Measurements from ENCODE around the gene APOA5. TPM values are rescaled to one million over a fixed set of nuclear protein-coding genes. Genes with fewer than 3 reads are reported as not detected.

The APOA5 gene
- total RNA-seq, 1 experiment from 2014 or later: not detected

DNA sequence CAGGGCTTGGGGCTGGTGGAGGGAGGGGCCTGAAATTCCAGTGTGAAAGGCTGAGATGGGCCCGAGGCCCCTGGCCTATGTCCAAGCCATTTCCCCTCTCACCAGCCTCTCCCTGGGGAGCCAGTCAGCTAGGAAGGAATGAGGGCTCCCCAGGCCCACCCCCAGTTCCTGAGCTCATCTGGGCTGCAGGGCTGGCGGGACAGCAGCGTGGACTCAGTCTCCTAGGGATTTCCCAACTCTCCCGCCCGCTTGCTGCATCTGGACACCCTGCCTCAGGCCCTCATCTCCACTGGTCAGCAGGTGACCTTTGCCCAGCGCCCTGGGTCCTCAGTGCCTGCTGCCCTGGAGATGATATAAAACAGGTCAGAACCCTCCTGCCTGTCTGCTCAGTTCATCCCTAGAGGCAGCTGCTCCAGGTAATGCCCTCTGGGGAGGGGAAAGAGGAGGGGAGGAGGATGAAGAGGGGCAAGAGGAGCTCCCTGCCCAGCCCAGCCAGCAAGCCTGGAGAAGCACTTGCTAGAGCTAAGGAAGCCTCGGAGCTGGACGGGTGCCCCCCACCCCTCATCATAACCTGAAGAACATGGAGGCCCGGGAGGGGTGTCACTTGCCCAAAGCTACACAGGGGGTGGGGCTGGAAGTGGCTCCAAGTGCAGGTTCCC is 38.0 kb upstream of the APOA5 start, which contains the start of gene APOC3:
Gene APOC3, plus strand, starts transcription at position 383 of the 659 bp plus-strand sequence. CDS start 676 bp downstream, outside the sequence.
- no peak for DNase-seq (ENCODE audit: low read depth)
- in situ Hi-C loops (cut with HindIII; ENCODE audit: low pct_unique_long_range_greater_than_20kb, low sequenced_read_pairs): no loop called here

DNA sequence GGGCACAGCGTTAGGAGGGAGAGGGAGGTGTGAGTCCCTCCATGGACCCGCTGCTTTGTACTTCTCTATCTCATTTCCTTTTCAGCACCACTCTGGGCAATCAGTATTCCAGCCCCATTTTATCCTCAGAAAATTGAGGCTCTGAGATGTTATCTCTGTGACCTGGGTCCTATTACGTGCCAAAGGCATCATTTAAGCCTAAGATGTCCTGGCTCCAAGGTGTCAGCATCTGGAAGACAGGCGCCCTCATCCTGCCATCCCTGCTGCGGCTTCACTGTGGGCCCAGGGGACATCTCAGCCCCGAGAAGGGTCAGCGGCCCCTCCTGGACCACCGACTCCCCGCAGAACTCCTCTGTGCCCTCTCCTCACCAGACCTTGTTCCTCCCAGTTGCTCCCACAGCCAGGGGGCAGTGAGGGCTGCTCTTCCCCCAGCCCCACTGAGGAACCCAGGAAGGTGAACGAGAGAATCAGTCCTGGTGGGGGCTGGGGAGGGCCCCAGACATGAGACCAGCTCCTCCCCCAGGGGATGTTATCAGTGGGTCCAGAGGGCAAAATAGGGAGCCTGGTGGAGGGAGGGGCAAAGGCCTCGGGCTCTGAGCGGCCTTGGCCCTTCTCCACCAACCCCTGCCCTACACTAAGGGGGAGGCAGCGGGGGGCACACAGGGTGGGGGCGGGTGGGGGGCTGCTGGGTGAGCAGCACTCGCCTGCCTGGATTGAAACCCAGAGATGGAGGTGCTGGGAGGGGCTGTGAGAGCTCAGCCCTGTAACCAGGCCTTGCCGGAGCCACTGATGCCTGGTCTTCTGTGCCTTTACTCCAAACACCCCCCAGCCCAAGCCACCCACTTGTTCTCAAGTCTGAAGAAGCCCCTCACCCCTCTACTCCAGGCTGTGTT is 37.2 kb upstream of the APOA5 start:
- in situ Hi-C loops (cut with HindIII; ENCODE audit: low pct_unique_long_range_greater_than_20kb, low sequenced_read_pairs): no loop called here
- no peak for DNase-seq (ENCODE audit: low read depth)

DNA sequence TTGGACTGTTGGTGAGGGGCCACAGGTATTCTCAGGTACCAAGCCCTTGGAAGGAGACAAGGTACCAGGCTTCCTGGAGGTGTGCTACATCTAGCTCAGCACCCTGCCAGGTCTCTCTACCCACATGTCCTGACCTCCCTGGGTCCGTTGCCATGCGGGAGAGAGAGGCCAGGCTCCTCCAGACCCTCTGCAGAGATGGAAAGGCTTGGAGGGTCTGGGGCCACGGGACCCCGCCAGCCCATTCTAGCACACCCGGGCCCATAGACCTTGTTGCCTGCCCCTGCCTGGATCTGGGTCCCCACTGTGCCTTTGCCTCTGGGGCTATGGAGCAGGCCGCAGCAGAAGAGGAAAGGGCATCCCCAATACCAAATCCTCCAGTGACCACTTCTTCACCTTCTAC is 35.8 kb upstream of the APOA5 start:
- DNase-seq (ENCODE audit: low read depth): no peak
- in situ Hi-C loops (cut with HindIII; ENCODE audit: low pct_unique_long_range_greater_than_20kb, low sequenced_read_pairs): no loop called here

DNA sequence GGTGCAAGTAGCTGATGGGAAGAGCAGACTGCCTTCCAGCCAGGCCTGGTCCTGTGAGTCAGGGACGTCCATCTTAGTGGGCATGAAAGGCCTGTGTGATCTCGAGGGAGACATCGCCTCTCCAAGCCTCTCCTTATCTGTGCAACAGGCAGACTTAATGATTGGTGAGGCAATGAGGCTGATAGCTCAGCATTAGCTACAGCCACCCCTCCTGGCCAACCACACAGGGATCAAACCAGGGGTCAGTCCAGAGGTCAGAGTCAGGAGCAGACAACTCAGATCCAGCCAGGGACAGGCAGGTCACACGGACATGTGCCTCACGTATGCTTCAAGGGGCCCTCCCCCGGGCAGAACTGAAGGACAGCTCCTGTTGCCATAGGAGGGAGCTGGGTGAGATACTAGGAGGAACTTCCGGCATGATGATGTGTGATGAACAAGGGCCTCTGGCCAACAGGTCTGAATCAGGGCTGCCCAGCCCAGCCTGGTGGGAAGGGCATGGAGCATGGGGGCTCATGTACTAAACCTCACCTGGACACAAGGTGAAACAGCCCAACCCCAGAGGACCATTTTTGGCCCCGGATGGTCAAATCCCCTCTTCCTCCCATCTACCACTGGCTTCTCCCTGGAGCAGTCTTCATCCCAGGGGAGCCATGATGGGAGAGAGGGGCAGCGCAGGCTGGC is 35.2 kb upstream of the APOA5 start:
- DNase-seq (ENCODE audit: low read depth): no peak
- in situ Hi-C loops (cut with HindIII; ENCODE audit: low pct_unique_long_range_greater_than_20kb, low sequenced_read_pairs): no loop called here

DNA sequence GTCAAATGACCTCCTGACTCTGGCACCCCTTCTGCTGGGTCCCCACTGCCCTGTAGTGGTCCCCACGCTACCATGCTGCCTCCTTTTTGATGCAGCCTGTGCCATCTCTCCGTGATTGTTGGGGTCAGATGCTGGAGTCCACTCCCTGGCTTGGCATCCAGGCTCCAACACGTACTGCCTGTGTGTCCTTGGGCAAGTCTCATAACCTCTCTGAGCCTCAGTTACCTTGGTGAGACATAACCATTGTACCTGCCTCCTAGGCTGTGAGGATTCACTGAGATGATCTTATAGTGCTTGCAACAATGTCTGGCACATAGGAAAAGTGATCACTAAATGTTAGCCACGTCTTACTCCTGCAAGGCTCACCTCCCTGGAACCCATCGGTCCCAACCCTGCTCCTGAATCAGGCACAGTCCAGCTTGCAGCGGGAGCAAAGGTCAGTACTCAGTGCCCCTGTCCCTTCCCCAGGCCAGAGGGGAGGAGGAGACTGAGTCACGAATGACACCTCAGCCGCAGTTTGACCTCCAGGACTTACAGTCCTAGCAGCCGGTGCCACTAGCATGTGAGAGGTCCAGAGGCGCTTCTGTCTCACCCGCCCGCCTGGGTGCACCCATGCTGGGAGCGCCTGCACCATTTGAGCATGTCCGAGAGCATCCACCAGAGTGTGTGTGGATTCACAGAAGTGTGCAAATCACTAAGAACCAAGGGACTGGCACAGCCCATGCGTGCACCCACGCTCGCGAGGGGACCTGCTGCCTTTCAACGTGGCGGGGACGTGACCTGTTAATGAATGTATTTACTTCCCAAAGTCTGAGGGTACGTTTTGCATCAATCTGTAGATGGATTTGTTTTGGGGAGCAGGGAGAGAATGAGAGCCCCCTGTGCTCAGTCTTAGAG is 34.4 kb upstream of the APOA5 start:
- no peak for DNase-seq (ENCODE audit: low read depth)
- in situ Hi-C loops (cut with HindIII; ENCODE audit: low pct_unique_long_range_greater_than_20kb, low sequenced_read_pairs): no loop called here

- no peak for DNase-seq (ENCODE audit: low read depth)
- in situ Hi-C loops (cut with HindIII; ENCODE audit: low pct_unique_long_range_greater_than_20kb, low sequenced_read_pairs): no loop called here
Measured at GRCh38 chr11:116825434-116825833, 33.8 kb upstream of the APOA5 start.

DNA sequence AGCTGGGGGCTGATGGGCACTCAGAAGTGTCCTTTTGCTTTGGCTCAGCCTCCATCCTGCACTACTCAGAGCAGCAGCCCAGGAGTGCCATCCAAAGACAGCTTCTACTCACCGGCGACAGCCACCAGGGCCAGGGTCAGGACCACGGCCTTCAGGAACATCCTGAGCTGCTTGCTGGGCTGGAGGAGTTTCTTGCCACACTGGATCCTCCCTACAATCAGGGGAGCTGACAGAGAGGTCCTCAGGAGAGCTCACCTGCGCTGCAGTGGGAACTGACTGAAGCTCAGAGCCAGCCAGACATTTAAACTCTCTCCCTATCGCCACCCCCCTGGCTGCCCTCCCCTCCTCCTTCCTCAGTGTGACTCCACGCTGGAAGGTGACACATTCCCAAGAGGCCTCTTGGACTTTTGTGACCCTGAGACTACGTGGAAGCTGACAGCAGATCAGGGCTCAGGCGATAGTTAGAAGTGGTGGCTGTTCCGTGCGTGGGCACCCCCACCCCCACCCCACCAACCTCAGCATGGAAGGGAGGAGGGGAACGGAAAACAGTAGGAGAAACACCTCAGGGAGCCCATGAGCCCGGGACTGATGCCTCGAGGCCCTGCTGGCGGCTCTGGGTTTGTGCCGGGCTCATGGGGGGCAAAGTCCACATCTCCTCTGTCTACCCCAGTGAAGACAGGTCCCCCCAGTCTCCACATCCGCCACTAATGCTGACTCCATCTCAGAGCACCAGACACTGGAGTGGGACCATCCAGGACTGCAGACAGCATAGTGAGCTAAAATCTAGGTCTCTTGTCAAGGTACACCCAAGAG is 31.6 kb upstream of the APOA5 start, which contains the start of gene APOA4:
Gene APOA4, minus strand, starts transcription at position 274 of the 813 bp plus-strand sequence. Its CDS starts 113 bp downstream, at position 161.
- in situ Hi-C loops (cut with HindIII; ENCODE audit: low pct_unique_long_range_greater_than_20kb, low sequenced_read_pairs): no loop called here
- no peak for DNase-seq (ENCODE audit: low read depth)

DNA sequence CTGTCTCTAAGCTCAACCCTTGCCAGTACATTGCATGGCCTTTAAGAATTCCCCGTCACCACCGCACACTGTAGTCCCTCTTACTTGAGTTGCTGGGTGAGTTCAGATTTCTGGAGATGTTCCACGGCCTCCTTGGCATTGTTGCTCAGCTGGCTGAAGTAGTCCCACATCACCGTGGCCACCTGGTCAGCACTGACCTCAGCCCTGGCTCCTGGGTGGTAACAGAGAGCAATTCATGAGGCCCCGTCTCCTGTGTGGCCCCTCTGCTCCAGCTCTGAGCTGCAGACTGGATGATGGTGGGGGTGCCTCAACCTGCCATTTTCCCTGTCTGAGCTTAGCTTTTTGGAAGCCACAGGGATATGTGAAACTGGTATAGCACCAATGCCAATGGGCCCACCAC is 30.9 kb upstream of the APOA5 start:
- in situ Hi-C loops (cut with HindIII; ENCODE audit: low pct_unique_long_range_greater_than_20kb, low sequenced_read_pairs): no loop called here

DNA sequence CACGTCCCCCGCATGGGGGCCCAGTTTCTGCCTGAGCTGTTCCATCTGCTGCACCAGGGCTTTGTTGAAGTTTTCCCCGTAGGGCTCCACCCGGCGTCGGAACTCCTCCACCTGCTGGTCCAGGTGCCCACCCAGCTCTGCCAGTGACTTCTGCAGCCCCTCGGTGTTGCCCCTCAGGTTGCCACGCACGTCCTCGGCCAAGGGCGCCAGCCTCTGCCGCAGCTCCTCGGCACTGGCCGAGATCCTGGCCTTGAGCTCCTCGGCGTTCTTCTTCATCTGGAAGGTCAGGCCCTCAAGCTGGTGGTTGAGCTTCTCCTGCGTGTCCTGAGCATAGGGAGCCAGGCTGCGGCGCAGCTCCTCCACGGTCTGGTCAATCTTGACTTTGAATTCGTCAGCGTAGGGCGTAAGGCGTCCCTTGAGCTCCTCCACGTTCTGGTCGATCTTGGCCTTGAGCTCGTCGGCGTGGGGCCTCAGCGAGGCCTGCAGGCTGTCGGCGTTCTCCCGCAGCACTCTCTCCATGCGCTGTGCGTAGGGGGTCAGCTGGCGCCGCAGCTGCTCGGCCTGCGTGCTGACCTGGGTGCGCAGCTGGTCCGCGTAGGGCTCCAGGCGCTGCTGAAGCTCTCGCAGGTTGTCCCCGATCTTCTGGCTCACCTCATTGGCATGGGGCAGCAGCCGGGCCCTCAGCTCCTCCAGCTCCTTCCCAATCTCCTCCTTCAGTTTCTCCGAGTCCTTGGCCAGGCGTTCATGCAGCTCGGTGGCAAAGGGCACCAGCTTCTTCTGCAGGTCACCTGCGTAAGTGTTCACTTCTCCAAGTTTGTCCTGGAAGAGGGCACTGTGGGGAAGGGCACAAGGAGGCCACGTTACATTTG is 29.6 kb upstream of the APOA5 start:
- in situ Hi-C loops (cut with HindIII; ENCODE audit: low pct_unique_long_range_greater_than_20kb, low sequenced_read_pairs): no loop called here

More for the DNA sequence above, 30.9 kb upstream of the APOA5 start:
- no peak for DNase-seq (ENCODE audit: low read depth)

DNA sequence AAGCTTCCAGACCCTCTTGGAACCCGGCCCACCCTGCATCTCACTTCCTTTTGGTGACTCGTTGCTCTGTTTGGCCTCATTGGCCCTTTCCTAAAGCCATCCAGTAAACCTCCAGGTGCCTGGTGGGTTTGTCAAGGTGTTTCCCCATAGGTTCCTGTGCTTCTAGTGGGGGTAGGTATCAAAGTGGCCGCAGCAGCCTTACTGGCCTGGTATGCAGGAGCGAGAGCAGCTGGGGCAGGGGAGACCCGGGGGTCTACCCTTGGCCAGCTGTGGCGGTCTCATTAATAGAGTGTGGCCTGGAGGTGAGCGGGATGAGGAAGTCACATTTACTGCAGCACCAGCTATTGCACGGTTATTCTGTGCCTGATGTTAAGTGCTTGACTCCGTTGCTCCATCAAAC is 27.4 kb upstream of the APOA5 start:
- no peak for DNase-seq (ENCODE audit: low read depth)
- in situ Hi-C loops (cut with HindIII; ENCODE audit: low pct_unique_long_range_greater_than_20kb, low sequenced_read_pairs): no loop called here

More for the DNA sequence above, 29.6 kb upstream of the APOA5 start:
- no peak for DNase-seq (ENCODE audit: low read depth)

DNA sequence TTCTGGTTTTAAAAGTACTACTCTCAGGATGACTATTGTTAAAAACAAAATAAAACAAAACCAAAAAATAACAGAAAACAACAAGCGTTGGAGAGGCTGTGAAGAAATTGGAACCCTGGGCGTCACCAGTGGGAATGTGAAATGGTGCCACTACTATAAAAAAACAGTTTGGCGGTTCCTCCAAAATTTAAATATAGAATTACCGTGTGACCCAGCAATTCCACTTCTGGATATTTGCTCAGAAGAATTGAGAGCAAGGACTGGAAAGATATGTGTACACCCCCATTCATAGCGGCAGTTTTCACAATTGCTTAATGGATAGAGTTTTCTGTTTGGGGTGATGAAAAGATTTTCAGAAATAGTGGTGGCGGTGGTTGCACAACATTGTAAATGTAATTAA is 22.8 kb upstream of the APOA5 start:
- no peak for DNase-seq (ENCODE audit: low read depth)
- in situ Hi-C loops (cut with HindIII; ENCODE audit: low pct_unique_long_range_greater_than_20kb, low sequenced_read_pairs): no loop called here

DNA sequence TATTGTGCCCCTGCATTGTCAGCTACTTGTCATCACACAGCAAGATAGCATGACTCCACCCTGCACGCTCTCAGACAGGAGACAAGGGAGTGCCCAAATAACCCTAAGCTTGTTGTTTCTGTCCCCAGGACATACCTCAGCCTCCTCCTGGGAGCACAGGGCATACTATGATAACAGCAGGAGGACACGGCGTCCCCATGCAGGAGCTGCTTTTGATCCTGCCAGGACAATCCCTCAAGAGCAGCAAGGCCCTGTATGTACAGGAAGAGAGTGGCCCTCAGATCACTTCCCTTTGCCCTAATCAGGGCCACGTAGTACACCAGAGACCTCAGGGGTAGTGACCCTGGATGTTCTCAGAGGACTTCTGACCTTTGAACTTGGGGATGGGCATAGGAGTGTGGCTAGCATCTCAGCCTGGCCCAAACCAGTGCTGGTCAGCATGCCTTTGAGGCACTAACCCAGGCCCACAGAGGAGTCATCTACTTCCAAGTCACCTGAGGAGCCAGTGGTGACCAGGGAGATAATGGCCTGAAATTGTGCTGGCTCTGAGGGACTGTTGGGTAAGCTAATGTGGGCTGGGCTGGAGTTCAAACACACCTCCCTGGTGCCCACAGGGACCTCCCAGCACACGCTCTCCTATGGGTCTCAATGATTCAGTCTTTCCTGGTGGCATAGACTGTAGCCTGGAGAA is 22.2 kb upstream of the APOA5 start:
- DNase-seq (ENCODE audit: low read depth): no peak
- in situ Hi-C loops (cut with HindIII; ENCODE audit: low pct_unique_long_range_greater_than_20kb, low sequenced_read_pairs): no loop called here

GRCh38 chr11:116813170-116813569 is 21.5 kb upstream of the APOA5 start:
- no peak for DNase-seq (ENCODE audit: low read depth)
- in situ Hi-C loops (cut with HindIII; ENCODE audit: low pct_unique_long_range_greater_than_20kb, low sequenced_read_pairs): no loop called here

GRCh38 chr11:116812109-116812508 is 20.4 kb upstream of the APOA5 start:
- DNase-seq (ENCODE audit: low read depth): no peak

GRCh38 chr11:116811194-116811593 is 19.5 kb upstream of the APOA5 start:
- DNase-seq (ENCODE audit: low read depth): no peak
- in situ Hi-C loops (cut with HindIII; ENCODE audit: low pct_unique_long_range_greater_than_20kb, low sequenced_read_pairs): no loop called here

More at GRCh38 chr11:116812109-116812508, 20.4 kb upstream of the APOA5 start:
- in situ Hi-C loops (cut with HindIII; ENCODE audit: low pct_unique_long_range_greater_than_20kb, low sequenced_read_pairs): no loop called here

Data from Caki2 (cell line).